ENCODE data around the gene MSRB1. TPM values are rescaled to one million over a fixed set of nuclear protein-coding genes. Genes with fewer than 3 reads are reported as not detected.

MSRB1 gene
- total and polyA plus RNA-seq, 10 donors, result 31.1 to 114 (median 57.2) TPM

DNA sequence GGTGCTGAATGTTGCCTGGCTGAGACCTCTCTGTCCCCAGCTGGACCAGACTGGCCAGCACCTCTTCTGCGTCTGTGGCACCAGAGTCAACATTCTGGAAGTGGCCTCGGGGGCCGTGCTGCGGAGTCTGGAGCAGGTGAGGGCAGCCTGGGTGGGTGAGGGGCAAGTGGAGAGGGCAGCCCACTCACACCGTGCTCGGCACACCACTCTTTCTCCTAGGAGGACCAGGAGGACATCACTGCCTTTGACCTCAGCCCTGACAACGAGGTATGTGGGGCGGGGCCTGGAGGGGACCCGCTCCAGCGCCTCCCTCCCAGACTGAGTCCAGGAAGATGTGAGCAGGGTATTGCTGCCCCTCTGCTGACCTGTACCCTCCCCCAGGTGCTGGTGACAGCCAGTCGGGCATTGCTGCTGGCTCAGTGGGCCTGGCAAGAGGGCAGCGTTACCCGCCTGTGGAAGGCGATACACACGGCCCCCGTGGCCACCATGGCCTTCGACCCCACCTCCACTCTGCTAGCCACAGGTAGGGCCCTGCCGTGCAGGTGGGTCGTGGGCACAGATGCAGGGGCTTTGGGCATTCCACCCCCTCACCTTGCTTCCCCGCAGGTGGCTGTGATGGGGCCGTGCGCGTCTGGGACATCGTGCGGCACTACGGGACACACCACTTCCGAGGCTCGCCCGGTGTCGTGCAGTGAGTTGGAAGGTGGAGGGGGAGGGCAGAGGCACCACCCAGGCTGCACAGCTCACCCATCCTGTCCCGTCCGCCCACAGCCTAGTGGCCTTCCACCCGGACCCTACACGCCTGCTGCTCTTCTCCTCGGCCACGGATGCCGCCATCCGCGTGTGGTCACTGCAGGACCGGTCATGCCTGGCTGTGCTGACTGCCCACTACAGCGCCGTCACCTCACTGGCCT, 31.4 kb upstream of the MSRB1 start:
- 92 to 96% (median 95%) methylated on average over 24 to 42 of the region's 42 CpGs for WGBS, 5 donors
- no peak for TF ChIP-seq POLR2AphosphoS5 (IDR thresholded peaks at IDR 0.05)
- no peak for TF ChIP-seq POLR2A (IDR thresholded peaks at IDR 0.05)
- no peak for TF ChIP-seq CTCF (IDR thresholded peaks at IDR 0.05 in 8 of 11, conservative IDR thresholded peaks at IDR 0.05 in 3 of 11)
- no peak for DNase-seq
- no peak overlapping the region for H3K4me3 ChIP-seq
- H3K27me3 ChIP-seq (replicated peaks in 1 of 7), result peaks cover 0 to 59% (median 20%) of the 10 kb centered on the region in 7 donors
- peaks cover 18 to 48% (median 35%) of the 10 kb centered on the region in 6 donors for H3K4me1 ChIP-seq
- H3K36me3 ChIP-seq, result peaks cover 23 to 61% (median 52%) of the 10 kb centered on the region in 6 donors
- no peaks in the 10 kb centered on the region for H3K9me3 ChIP-seq
- intact Hi-C loops (cut with DNase I; ENCODE audit: low total_unique reads), result no loop called here
- no peak overlapping the region for H3K27ac ChIP-seq

DNA sequence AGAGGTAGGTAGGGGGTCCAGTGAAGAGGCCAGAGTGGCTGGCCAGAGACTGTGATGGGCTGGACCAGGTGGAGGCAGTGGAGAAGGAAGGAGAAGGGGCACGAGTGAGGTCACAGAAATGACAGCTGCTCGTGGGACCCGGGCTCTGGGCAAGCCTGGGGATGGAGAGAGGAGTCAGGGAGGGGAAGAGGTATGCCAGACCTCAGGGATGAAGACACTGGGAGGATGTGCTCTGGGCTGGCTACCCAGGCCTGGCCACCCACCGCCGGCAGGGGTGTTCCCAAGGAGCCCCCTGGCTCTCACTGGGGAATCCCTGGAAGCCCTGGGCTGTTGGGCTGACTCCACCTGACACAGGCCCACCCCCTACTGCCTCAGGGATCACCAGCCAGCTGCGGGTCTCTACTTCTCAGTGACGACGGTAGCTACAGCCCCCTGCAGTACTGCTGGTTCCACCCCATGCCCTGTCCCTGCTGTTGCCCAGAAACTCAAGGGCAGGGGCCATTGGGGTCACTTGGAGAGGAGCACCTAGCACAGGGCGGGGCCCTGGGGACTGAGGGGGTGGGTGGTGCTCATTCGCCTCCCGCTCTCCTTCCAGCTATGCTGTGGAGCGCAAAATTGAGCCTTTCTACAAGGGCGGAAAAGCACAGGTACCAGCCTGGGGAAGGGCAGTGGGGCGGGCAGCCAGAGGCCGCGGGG, 30.6 kb upstream of the MSRB1 start:
- peaks cover 0 to 51% (median 12%) of the 10 kb centered on the region in 7 donors for H3K27me3 ChIP-seq (replicated peaks in 1 of 7)
- 86 to 94% (median 88%) methylated on average over 7 to 16 of the region's 16 CpGs for whole genome bisulfite sequencing, 5 donors
- H3K9me3 ChIP-seq, result no peaks in the 10 kb centered on the region
- no peak overlapping the region for H3K27ac ChIP-seq
- H3K4me3 ChIP-seq, result no peak overlapping the region
- TF ChIP-seq CTCF (IDR thresholded peaks at IDR 0.05 in 8 of 11, conservative IDR thresholded peaks at IDR 0.05 in 3 of 11) (no peak), POLR2A (IDR thresholded peaks at IDR 0.05) (no peak), POLR2AphosphoS5 (IDR thresholded peaks at IDR 0.05) (no peak)
- no peak for DNase-seq
- H3K36me3 ChIP-seq, result peaks cover 23 to 53% (median 47%) of the 10 kb centered on the region in 6 donors
- peaks cover 18 to 40% (median 33%) of the 10 kb centered on the region in 6 donors for H3K4me1 ChIP-seq
- intact Hi-C loops (cut with DNase I; ENCODE audit: low total_unique reads), result no loop called here

DNA sequence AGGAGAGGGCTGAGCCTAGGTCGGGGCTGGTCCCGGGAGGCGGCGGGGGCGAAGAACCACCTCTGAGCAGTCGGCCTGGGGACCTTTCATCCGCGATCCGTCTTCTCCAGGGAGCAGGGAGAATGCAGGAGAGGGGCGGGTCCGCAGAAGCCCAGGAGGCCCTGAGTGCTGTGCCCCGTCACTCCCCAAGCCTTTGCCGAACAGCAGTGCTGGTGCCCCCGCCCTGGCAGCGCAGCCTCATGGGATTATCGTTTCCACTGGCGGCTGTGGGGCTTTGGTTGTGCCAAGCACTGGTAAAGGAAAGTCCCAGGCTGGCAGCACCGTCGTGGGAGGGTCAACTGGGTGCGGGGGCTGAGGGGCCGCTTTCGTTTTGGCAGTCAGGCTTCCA, 29.5 kb upstream of the MSRB1 start:
- no peak for DNase-seq
- WGBS, 5 donors, result 1 to 5% (median 4%) methylated on average over 14 to 22 of the region's 22 CpGs
- Histone ChIP-seq H3K36me3 (peaks cover 15 to 41% (median 36%) of the 10 kb centered on the region in 6 donors), H3K27ac (peak overlapping the region in 5 of 8 donors; percentile 92 to 98 (median 95)), H3K4me3 (peak overlapping the region; percentile 89 to 99 (median 96)), H3K27me3 (replicated peaks in 1 of 7) (peaks cover 0 to 40% (median under 1%) of the 10 kb centered on the region in 7 donors), H3K9me3 (no peaks in the 10 kb centered on the region), H3K4me1 (peaks cover 18 to 37% (median 33%) of the 10 kb centered on the region in 6 donors)
- intact Hi-C loops (cut with DNase I; ENCODE audit: low total_unique reads), result no loop called here
- TF ChIP-seq CTCF (IDR thresholded peaks at IDR 0.05 in 8 of 11, conservative IDR thresholded peaks at IDR 0.05 in 3 of 11), result no peak
- no peak for TF ChIP-seq POLR2A (IDR thresholded peaks at IDR 0.05)
- TF ChIP-seq POLR2AphosphoS5 (IDR thresholded peaks at IDR 0.05), result no peak

Data from spleen (tissue), 11 donors.